ENCODE results near the gene RHOD.

- TF ChIP-seq TAF1 (IDR thresholded peaks at IDR 0.05; ENCODE audit: borderline replicate concordance, low read depth, low read length) (no peak), POLR2AphosphoS5 (IDR thresholded peaks at IDR 0.05; ENCODE audit: low read depth, low read length) (no peak), POLR2A (IDR thresholded peaks at IDR 0.05; ENCODE audit: low read depth, low read length) (no peak)
Observed at GRCh38 chr11:67051945-67052488, 4.6 kb upstream of the RHOD start.
